ENCODE measurements around the gene DDA1. TPM values are rescaled to one million over a fixed set of nuclear protein-coding genes. Genes with fewer than 3 reads are reported as not detected.

Gene DDA1
- total RNA-seq, 4 donors from 2014 or later, result 20.6 to 98.1 (median 22.0) TPM

- TF ChIP-seq EP300 (IDR thresholded peaks at IDR 0.05; ENCODE audit: low read depth) (no peak), POLR2A (IDR thresholded peaks at IDR 0.05) (no peak), POLR2AphosphoS5 (IDR thresholded peaks at IDR 0.05) (no peak), CTCF (IDR thresholded peaks at IDR 0.05) (no peak)
- H3K9me3 ChIP-seq, result no peaks in the 10 kb centered on the region
- intact Hi-C loops (cut with DNase I; ENCODE audit: low total_unique reads), result no loop called here
- WGBS, 2 donors (ENCODE audit: low coverage in 1 of 2), result 74 to 77% methylated on average over 6 to 8 of the region's 8 CpGs
- in situ Hi-C loops (cut with MboI; ENCODE audit: low pct_ligation_motif_present in 1 of 4, low pct_unique_long_range_greater_than_20kb in 1 of 4, low sequenced_read_pairs in 3 of 4), result no loop called here
- peaks cover 0 to 5% (median 0%) of the 10 kb centered on the region in 4 donors for H3K4me1 ChIP-seq
- no peak overlapping the region for H3K27ac ChIP-seq
- no peaks in the 10 kb centered on the region for H3K36me3 ChIP-seq
- DNase-seq, result no peak
- H3K27me3 ChIP-seq, result peaks cover 28% of the 10 kb centered on the region
- no peak overlapping the region for H3K4me3 ChIP-seq
Observed at GRCh38 chr19:17353386-17353785, 44.0 kb downstream of the DDA1 start.

GRCh38 chr19:17357078-17357666 is 47.8 kb downstream of the DDA1 start:
- intact Hi-C loops (cut with DNase I; ENCODE audit: low total_unique reads) (no loop called here), in situ Hi-C loops (cut with MboI; ENCODE audit: low pct_ligation_motif_present in 1 of 4, low pct_unique_long_range_greater_than_20kb in 1 of 4, low sequenced_read_pairs in 3 of 4) (no loop called here)
- no peak for TF ChIP-seq POLR2A (IDR thresholded peaks at IDR 0.05)
- no peak for TF ChIP-seq CTCF (IDR thresholded peaks at IDR 0.05)
- no peak for TF ChIP-seq EP300 (IDR thresholded peaks at IDR 0.05; ENCODE audit: low read depth)
- TF ChIP-seq POLR2AphosphoS5 (IDR thresholded peaks at IDR 0.05), result no peak
- WGBS, 2 donors (ENCODE audit: low coverage in 1 of 2), result 79 to 93% methylated on average over 6 to 7 of the region's 7 CpGs
- Histone ChIP-seq H3K4me1 (no peaks in the 10 kb centered on the region), H3K27me3 (peaks cover 5% of the 10 kb centered on the region), H3K36me3 (no peaks in the 10 kb centered on the region), H3K4me3 (no peak overlapping the region), H3K27ac (no peak overlapping the region), H3K9me3 (no peaks in the 10 kb centered on the region)
- DNase-seq, result no peak

GRCh38 chr19:17357724-17358123 is 48.4 kb downstream of the DDA1 start:
- in situ Hi-C loops (cut with MboI; ENCODE audit: low pct_ligation_motif_present in 1 of 4, low pct_unique_long_range_greater_than_20kb in 1 of 4, low sequenced_read_pairs in 3 of 4), result no loop called here
- no peaks in the 10 kb centered on the region for H3K36me3 ChIP-seq
- no peaks in the 10 kb centered on the region for H3K4me1 ChIP-seq
- 54 to 64% methylated on average over 4 to 11 of the region's 11 CpGs for whole genome bisulfite sequencing, 2 donors (ENCODE audit: low coverage in 1 of 2)
- H3K4me3 ChIP-seq, result no peak overlapping the region
- no peaks in the 10 kb centered on the region for H3K9me3 ChIP-seq
- H3K27me3 ChIP-seq, result peaks cover 2% of the 10 kb centered on the region
- H3K27ac ChIP-seq, result no peak overlapping the region
- no peak for TF ChIP-seq POLR2A (IDR thresholded peaks at IDR 0.05)
- no peak for TF ChIP-seq EP300 (IDR thresholded peaks at IDR 0.05; ENCODE audit: low read depth)
- no peak for TF ChIP-seq POLR2AphosphoS5 (IDR thresholded peaks at IDR 0.05)
- no peak for TF ChIP-seq CTCF (IDR thresholded peaks at IDR 0.05)
- intact Hi-C loops (cut with DNase I; ENCODE audit: low total_unique reads), result no loop called here
- no peak for DNase-seq

GRCh38 chr19:17358395-17358794 is 49.0 kb downstream of the DDA1 start:
- no peaks in the 10 kb centered on the region for H3K27me3 ChIP-seq
- TF ChIP-seq EP300 (IDR thresholded peaks at IDR 0.05; ENCODE audit: low read depth) (peak; percentile 10), POLR2A (IDR thresholded peaks at IDR 0.05) (no peak)
- 60 to 70% methylated on average over 1 to 7 of the region's 7 CpGs for WGBS, 2 donors (ENCODE audit: low coverage in 1 of 2)
- DNase-seq, result no peak
- H3K4me1 ChIP-seq, result no peaks in the 10 kb centered on the region
- H3K9me3 ChIP-seq, result no peaks in the 10 kb centered on the region
- no peaks in the 10 kb centered on the region for H3K36me3 ChIP-seq
- in situ Hi-C loops (cut with MboI; ENCODE audit: low pct_ligation_motif_present in 1 of 4, low pct_unique_long_range_greater_than_20kb in 1 of 4, low sequenced_read_pairs in 3 of 4) (no loop called here), intact Hi-C loops (cut with DNase I; ENCODE audit: low total_unique reads) (no loop called here)
- H3K27ac ChIP-seq, result no peak overlapping the region
- no peak overlapping the region for H3K4me3 ChIP-seq

Data from transverse colon (tissue), 4 donors.